HUES64 (cell line): ENCODE results near the gene GPR152.
A peak's percentile ranks its signal among the peaks of the same experiment; 100 is the strongest.
"Not testable (repeated sequence)": the region's sequence is repeated elsewhere in the genome, so short reads cannot be mapped to it uniquely, and the experiment has no call there.

ENCODE experiments used
- H3K27ac ChIP-seq: 2 replicates; pipeline ENCODE4 v1.7.0; 2013; ENCODE audit warnings: low read depth, low read length, inconsistent platforms
- H3K27me3 ChIP-seq: 2 replicates; pipeline ENCODE4 v1.6.1; 2013; ENCODE audit warnings: mild to moderate bottlenecking, low read length; ENCODE audit not compliant: insufficient read depth
- H3K36me3 ChIP-seq: 2 replicates; pipeline ENCODE4 v1.6.1; 2013; ENCODE audit warnings: mild to moderate bottlenecking, low read length; ENCODE audit not compliant: insufficient read depth
- H3K4me1 ChIP-seq: 2 replicates; pipeline ENCODE4 v1.6.1; 2013; ENCODE audit warnings: mild to moderate bottlenecking, low read length, moderate library complexity; ENCODE audit not compliant: insufficient read depth
- H3K4me3 ChIP-seq: 2 replicates; pipeline ENCODE4 v1.5.1; 2013; ENCODE audit warnings: mild to moderate bottlenecking, low read length, moderate library complexity
- H3K9ac ChIP-seq: 2 replicates; pipeline ENCODE4 v1.6.1; 2013; ENCODE audit warnings: mild to moderate bottlenecking, low read depth, low read length
- H3K9me3 ChIP-seq: 2 replicates; pipeline ENCODE4 v1.6.1; 2013; ENCODE audit warnings: low read depth, low read length; ENCODE audit not compliant: insufficient read depth
- WGBS: fragments of 150-250, 120-280 bp; methylation state at CpG from one replicate; pipeline ENCODE4 v1.1.7; 2013; ENCODE audit warnings: missing lambda C conversion rate; 5-methylcytosine and 5-hydroxymethylcytosine counted together

GPR152 gene

DNA sequence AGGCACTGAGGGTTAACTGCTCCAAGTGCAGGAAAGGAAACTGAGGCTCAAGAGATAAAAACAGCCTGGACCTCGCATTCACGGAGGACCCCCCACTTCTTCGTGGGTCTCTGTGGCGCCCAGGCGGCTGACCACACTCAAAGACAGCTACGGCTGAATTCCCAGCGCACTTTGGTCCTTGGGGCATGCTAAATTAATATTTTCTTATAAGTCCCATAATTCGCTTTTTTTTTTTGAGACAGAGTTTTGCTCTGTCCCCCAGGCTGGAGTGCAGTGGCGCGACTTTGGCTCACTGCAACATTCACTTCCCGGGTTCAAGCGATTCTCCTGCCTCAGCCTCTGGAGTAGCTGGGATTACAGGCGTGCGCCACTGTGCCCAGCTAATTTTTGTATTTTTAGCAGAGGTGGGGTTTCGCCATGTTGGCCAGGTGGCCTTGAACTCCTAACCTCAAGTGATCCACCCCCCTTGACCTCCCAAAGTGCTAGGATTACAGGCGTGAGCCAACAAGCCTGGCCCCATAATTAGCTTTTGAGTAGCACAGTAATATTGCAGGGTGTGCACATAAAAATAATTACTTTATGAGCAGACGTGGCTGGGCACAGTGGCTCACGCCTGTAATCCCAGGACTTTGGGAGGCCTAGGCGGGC lies 50.2 kb downstream of the GPR152 start:
- 82% methylated on average over 19 of the region's 19 CpGs for WGBS
- peak overlapping the region; percentile 56 for H3K27ac ChIP-seq
- H3K9ac ChIP-seq, H3K4me1 ChIP-seq, H3K27me3 ChIP-seq, H3K9me3 ChIP-seq: not testable (repeated sequence)
- peaks cover 32% of the 10 kb centered on the region for H3K36me3 ChIP-seq
- peak overlapping the region; percentile 25; the same call in 1 of the 2 replicates for H3K4me3 ChIP-seq

DNA sequence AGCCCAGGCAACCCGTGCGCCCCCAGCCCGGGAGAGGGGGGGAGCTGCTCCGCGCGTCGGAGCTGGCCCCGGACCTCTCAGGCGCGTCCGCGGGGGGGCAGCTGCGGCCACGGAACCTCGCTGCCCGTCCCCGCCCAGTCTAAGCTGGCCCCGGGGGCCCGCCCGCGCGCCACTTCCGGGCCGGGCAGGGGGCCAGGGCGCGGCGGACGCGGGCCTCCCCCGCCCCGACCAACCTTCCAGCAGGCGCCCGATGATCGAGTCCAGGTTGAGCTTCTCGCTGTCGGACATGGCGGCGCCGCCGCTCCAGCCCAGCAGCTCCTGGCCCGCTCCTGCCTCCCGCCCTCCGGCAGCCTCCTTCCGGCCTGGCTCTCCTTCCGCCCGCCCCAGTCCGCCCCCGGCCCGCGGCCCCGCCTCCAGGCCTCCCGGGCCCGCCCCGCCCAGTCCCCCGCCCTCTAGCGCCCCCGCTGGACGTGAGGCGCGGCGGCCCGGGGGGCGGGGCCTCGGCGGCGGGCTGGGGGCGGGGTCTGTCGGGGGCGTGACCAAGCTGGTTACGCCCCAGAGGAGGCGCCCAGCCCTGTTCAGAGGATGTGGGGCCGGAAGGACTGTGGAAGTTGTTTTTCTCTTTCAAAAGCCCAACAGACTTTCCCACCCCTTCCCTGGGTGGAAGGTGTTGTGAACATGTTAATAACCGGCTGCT lies 50.9 kb downstream of the GPR152 start, which contains the start of gene PPP1CA:
Gene PPP1CA, minus strand, starts transcription at position 364 of the 697 bp plus-strand sequence. Its CDS starts 76 bp downstream, at position 288.
- Histone ChIP-seq H3K27me3 (no peaks in the 10 kb centered on the region), H3K4me1 (0 out of 2 replicates have a peak, but pooled peaks cover 4% of the 10 kb centered on the region), H3K9me3 (no peaks in the 10 kb centered on the region), H3K27ac (peak within 1 kb of the TSS; percentile 92), H3K36me3 (peaks cover 35% of the 10 kb centered on the region), H3K4me3 (peak within 1 kb of the TSS; percentile 90), H3K9ac (peak within 1 kb of the TSS; percentile 89)
- WGBS: under 1% methylated on average over 65 of the region's 73 CpGs
